H9 (cell line): ENCODE results near the gene TLDC2. TPM values are rescaled to one million over a fixed set of nuclear protein-coding genes. Genes with fewer than 3 reads are reported as not detected.

Experiments
- DNase-seq: peaks from one replicate; pipeline ENCODE4 v3.0.0-alpha.2; 2017
- H2AFZ ChIP-seq: one replicate; pipeline ENCODE4 v1.6.1; 2013; ENCODE audit warnings: mild to moderate bottlenecking, low read length, control low read depth, moderate library complexity
- H2AK5ac ChIP-seq: 2 replicates; pipeline ENCODE4 v1.6.1; 2013; ENCODE audit warnings: low read length, control low read depth, mixed read lengths; ENCODE audit not compliant: insufficient read length
- H2BK120ac ChIP-seq: one replicate; pipeline ENCODE4 v1.6.1; 2013; ENCODE audit warnings: low read depth, mild to moderate bottlenecking, low read length, control low read depth, inconsistent platforms; ENCODE audit not compliant: poor library complexity, severe bottlenecking
- H2BK12ac ChIP-seq: 2 replicates; pipeline ENCODE4 v1.6.1; 2013; ENCODE audit warnings: low read length, control low read depth, mixed read lengths, low read depth; ENCODE audit not compliant: insufficient read length
- H2BK15ac ChIP-seq: 2 replicates; pipeline ENCODE4 v1.6.1; 2013; ENCODE audit warnings: low read depth, low read length, control low read depth
- H2BK20ac ChIP-seq: one replicate; pipeline ENCODE4 v1.6.1; 2013; ENCODE audit warnings: low read depth, mild to moderate bottlenecking, low read length, control low read depth, inconsistent platforms; ENCODE audit not compliant: poor library complexity, severe bottlenecking
- H2BK5ac ChIP-seq: 2 replicates; pipeline ENCODE4 v1.6.1; 2013; ENCODE audit warnings: low read length, control low read depth, mixed read lengths; ENCODE audit not compliant: insufficient read length
- H3K14ac ChIP-seq: 2 replicates; pipeline ENCODE4 v1.6.1; 2013; ENCODE audit warnings: low read length, control low read depth; ENCODE audit not compliant: insufficient read depth
- H3K18ac ChIP-seq: 2 replicates; pipeline ENCODE4 v1.6.1; 2013; ENCODE audit warnings: low read depth, mild to moderate bottlenecking, mixed read lengths, low read length, control low read depth; ENCODE audit not compliant: insufficient read length
- H3K23ac ChIP-seq: 2 replicates; pipeline ENCODE4 v1.6.1; 2013; ENCODE audit warnings: low read length, control low read depth, mixed read lengths, low read depth; ENCODE audit not compliant: insufficient read length
- H3K23me2 ChIP-seq: 2 replicates; pipeline ENCODE4 v1.6.1; 2013; ENCODE audit warnings: low read depth, mild to moderate bottlenecking, mixed read lengths, low read length, control low read depth; ENCODE audit not compliant: insufficient read length, poor library complexity, severe bottlenecking
- H3K27ac ChIP-seq: 2 replicates; pipeline ENCODE4 v1.5.1; 2013; ENCODE audit warnings: low read length, control low read depth, mixed read lengths, low read depth; ENCODE audit not compliant: insufficient read length
- H3K27me3 ChIP-seq: 2 replicates; pipeline ENCODE4 v1.6.1; 2013; ENCODE audit warnings: low read length, control low read depth, inconsistent platforms; ENCODE audit not compliant: insufficient read depth
- H3K4ac ChIP-seq: 2 replicates; pipeline ENCODE4 v1.6.1; 2013; ENCODE audit warnings: low read depth, mild to moderate bottlenecking, control low read depth, inconsistent platforms, low read length, moderate library complexity
- H3K4me1 ChIP-seq: 2 replicates; pipeline ENCODE4 v1.6.1; 2013; ENCODE audit warnings: low read length, control low read depth, inconsistent platforms; ENCODE audit not compliant: insufficient read depth
- H3K4me2 ChIP-seq: 2 replicates; pipeline ENCODE4 v1.6.1; 2013; ENCODE audit warnings: low read length, control low read depth, mixed read lengths; ENCODE audit not compliant: insufficient read length, insufficient read depth
- H3K56ac ChIP-seq: 2 replicates; pipeline ENCODE4 v1.6.1; 2013; ENCODE audit warnings: low read depth, mild to moderate bottlenecking, mixed read lengths, low read length, control low read depth; ENCODE audit not compliant: insufficient read length
- H3K79me1 ChIP-seq: 2 replicates; pipeline ENCODE4 v1.6.1; 2013; ENCODE audit warnings: low read depth, mild to moderate bottlenecking, moderate library complexity, low read length, control low read depth, inconsistent platforms; ENCODE audit not compliant: insufficient read depth, poor library complexity, severe bottlenecking
- H3K79me2 ChIP-seq: 2 replicates; pipeline ENCODE4 v1.6.1; 2013; ENCODE audit warnings: low read length, control low read depth, inconsistent platforms; ENCODE audit not compliant: insufficient read depth
- H3K9ac ChIP-seq: 2 replicates; pipeline ENCODE4 v1.6.1; 2013; ENCODE audit warnings: low read length, control low read depth, mixed read lengths; ENCODE audit not compliant: insufficient read length; ENCODE audit errors: extremely low read depth
- H3K9me3 ChIP-seq: one replicate; pipeline ENCODE4 v1.6.1; 2013; ENCODE audit warnings: low read depth, low read length, inconsistent platforms; ENCODE audit not compliant: control insufficient read depth
- H3T11ph ChIP-seq: one replicate; pipeline ENCODE4 v1.6.1; 2013; ENCODE audit warnings: mild to moderate bottlenecking, low read length, control low read depth, inconsistent platforms
- H4K20me1 ChIP-seq: one replicate; pipeline ENCODE4 v1.6.1; 2013; ENCODE audit not compliant: control insufficient read depth, insufficient read length, insufficient read depth
- H4K5ac ChIP-seq: 2 replicates; pipeline ENCODE4 v1.6.1; 2013; ENCODE audit warnings: low read depth, mild to moderate bottlenecking, mixed read lengths, low read length, control low read depth; ENCODE audit not compliant: insufficient read length
- H4K8ac ChIP-seq: replicated peaks from 2 replicates; pipeline ENCODE4 v1.6.1; 2013; ENCODE audit warnings: low read length, control low read depth, mixed read lengths, low read depth; ENCODE audit not compliant: insufficient read length
- H4K91ac ChIP-seq: 2 replicates; pipeline ENCODE4 v1.6.1; 2013; ENCODE audit warnings: low read depth, mild to moderate bottlenecking, moderate library complexity, mixed read lengths, low read length, control low read depth; ENCODE audit not compliant: insufficient read length
- H3K27ac Mint-ChIP-seq, 3 experiments: 2 replicates in 2 of 3; 3 replicates in 1 of 3; pipeline ENCODE4 v1.8.0; 2020 to 2021; ENCODE audit warnings: mixed read lengths in 3 of 3, mild to moderate bottlenecking in 1 of 3, moderate library complexity in 1 of 3
- H3K27me3 Mint-ChIP-seq: 2 replicates; pipeline ENCODE4 v1.8.0; 2021; ENCODE audit warnings: low read depth, mild to moderate bottlenecking, moderate library complexity, mixed read lengths
- H3K36me3 Mint-ChIP-seq, 3 experiments: 2 replicates in 2 of 3; 3 replicates in 1 of 3; pipeline ENCODE4 v1.8.0; 2020 to 2021; ENCODE audit warnings: low read depth in 3 of 3, mixed read lengths in 3 of 3; ENCODE audit not compliant: insufficient read depth in 1 of 3
- H3K4me1 Mint-ChIP-seq, 2 experiments: 2 replicates each; pipeline ENCODE4 v1.8.0; 2020; ENCODE audit warnings: mixed read lengths in 2 of 2
- H3K4me3 Mint-ChIP-seq, 2 experiments: 2 replicates in 1 of 2; 3 replicates in 1 of 2; pipeline ENCODE4 v1.8.0; 2020 to 2021; ENCODE audit warnings: mild to moderate bottlenecking in 2 of 2, mixed read lengths in 2 of 2, moderate library complexity in 1 of 2
- H3K9me3 Mint-ChIP-seq, 2 experiments: 2 replicates in 1 of 2; 3 replicates in 1 of 2; pipeline ENCODE4 v1.8.0; 2020; ENCODE audit warnings: mild to moderate bottlenecking in 2 of 2, mixed read lengths in 2 of 2, moderate library complexity in 1 of 2
- CTCF ChIP-seq: fragments of 200-600 bp; sonication (generic); conservative IDR thresholded peaks from 3 replicates; pipeline ENCODE4 v1.8.0; 2021; ENCODE audit warnings: antibody characterized with exemption, mild to moderate bottlenecking
- WGBS: extraction: QIAGEN DNeasy Blood & Tissue Kit; methylation state at CpG from one replicate; pipeline ENCODE4 v1.1.7; 2013; ENCODE audit warnings: missing lambda C conversion rate, low lambda C conversion rate, mixed read lengths; ENCODE audit not compliant: insufficient read length; ENCODE audit errors: extremely low coverage; 5-methylcytosine and 5-hydroxymethylcytosine counted together
- total RNA-seq: library from RNA; stranded (reverse); gene quantifications from 2 replicates; pipeline ENCODE4 v1.2.1, GENCODE V29; 2021

TLDC2 gene
- total RNA-seq, 1 experiment from 2014 or later = 0.11 TPM

DNA sequence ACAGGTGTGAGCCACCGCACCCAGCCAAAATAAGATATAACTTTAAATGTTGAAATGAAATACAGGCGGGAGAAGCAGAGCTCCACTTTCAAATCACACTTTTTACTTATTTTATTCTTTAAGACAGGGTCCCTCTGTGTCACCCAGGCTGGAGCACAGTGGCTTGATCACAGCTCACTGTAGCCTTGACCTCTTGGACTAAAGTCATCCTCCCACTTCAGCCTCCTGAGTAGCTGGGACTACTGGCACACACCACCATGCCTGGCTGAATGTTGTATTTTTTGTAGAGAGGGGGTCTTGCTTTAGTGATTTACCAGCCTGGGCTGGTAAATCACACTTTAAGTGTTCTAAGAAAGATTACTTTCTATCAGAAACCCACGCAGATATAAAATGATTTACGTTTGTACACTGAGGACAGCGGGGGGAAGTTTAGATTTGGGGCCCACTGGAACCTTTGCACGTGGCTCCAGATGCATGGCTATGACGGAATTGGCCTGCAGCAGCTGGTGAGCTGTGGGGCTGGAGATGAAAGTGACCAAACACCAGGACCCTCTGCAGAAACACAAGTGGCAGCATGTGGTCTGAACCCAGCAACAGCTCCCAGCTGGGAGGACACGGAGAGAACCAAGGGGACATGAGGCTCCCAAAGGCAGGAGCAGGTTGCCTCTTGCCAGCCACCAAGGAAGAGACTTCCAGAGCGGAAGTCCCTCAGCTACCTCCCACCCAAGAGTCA lies 26.4 kb upstream of the TLDC2 start:
- Histone ChIP-seq H3K79me1 (no peaks in the 10 kb centered on the region), H3K23me2 (no peaks in the 10 kb centered on the region), H2AFZ (no peak overlapping the region), H3K79me2 (no peaks in the 10 kb centered on the region), H3K4ac (no peak overlapping the region), H4K91ac (no peak overlapping the region), H3K27me3 (no peaks in the 10 kb centered on the region), H3T11ph (no peak overlapping the region), H2BK15ac (no peak overlapping the region), H2BK20ac (no peak overlapping the region), H3K4me1 (no peaks in the 10 kb centered on the region), H3K9me3 (no peaks in the 10 kb centered on the region), H2AK5ac (no peak overlapping the region), H3K9ac (no peak overlapping the region), H4K5ac (no peak overlapping the region), H4K8ac (no peak overlapping the region), H3K56ac (no peak overlapping the region), H2BK12ac (no peak overlapping the region), H4K20me1 (no peaks in the 10 kb centered on the region), H3K4me2 (no peak overlapping the region), H3K23ac (no peak overlapping the region), H2BK5ac (no peak overlapping the region), H2BK120ac (no peak overlapping the region), H3K27ac (no peak overlapping the region), H3K14ac (no peak overlapping the region), H3K18ac (no peak overlapping the region)
- TF ChIP-seq CTCF = no peak
- Mint-ChIP-seq H3K9me3 (peaks cover 9 to 12% of the 10 kb centered on the region in 2 experiments), H3K4me3 (no peak overlapping the region), H3K27ac (no peak overlapping the region), H3K4me1 (peaks cover 16 to 20% of the 10 kb centered on the region in 2 experiments), H3K27me3 (no peaks in the 10 kb centered on the region), H3K36me3 (peaks cover 11 to 14% (median 13%) of the 10 kb centered on the region in 3 experiments)
- DNase-seq = no peak
- WGBS = no CpG with 5 or more reads among the region's 9 CpGs
